GM18861 (cell line): ENCODE results near the gene ADAMTS1.
"Not testable (repeated sequence)": the region's sequence is repeated elsewhere in the genome, so short reads cannot be mapped to it uniquely, and the experiment has no call there.

Experiments
- ATAC-seq: cut with Tn5 transposase; IDR thresholded peaks from one replicate; pipeline ENCODE4 v1.9.1; 2021; ENCODE audit not compliant: unreplicated experiment

Gene ADAMTS1

GRCh38 chr21:26845066-26845758, at the start of gene ADAMTS1:
TSS of gene ADAMTS1 (minus strand) at chr21:26845409. CDS start at chr21:26844954, 455 bp downstream.
- ATAC-seq: no peak

- ATAC-seq: no peak
These were observed 46.9 kb upstream of the ADAMTS1 start for GRCh38 chr21:26892151-26892550.

- ATAC-seq: no peak
These were observed 43.7 kb upstream of the ADAMTS1 start for GRCh38 chr21:26888931-26889330.

- ATAC-seq: no peak
These were observed 43.0 kb upstream of the ADAMTS1 start for GRCh38 chr21:26888256-26888655.

GRCh38 chr21:26887251-26887650, 42.0 kb upstream of the ADAMTS1 start:
- no peak for ATAC-seq

GRCh38 chr21:26884436-26884835, 39.2 kb upstream of the ADAMTS1 start:
- no peak for ATAC-seq

GRCh38 chr21:26883768-26884167, 38.6 kb upstream of the ADAMTS1 start:
- no peak for ATAC-seq

- no peak for ATAC-seq
These were observed 36.5 kb upstream of the ADAMTS1 start for GRCh38 chr21:26881504-26882228.

- no peak for ATAC-seq
These were observed 31.8 kb upstream of the ADAMTS1 start for GRCh38 chr21:26877018-26877417.

- no peak for ATAC-seq
These were observed 29.1 kb upstream of the ADAMTS1 start for GRCh38 chr21:26874347-26874746.

GRCh38 chr21:26865857-26866256, 20.6 kb upstream of the ADAMTS1 start:
- ATAC-seq: no peak

GRCh38 chr21:26856871-26857350, 11.7 kb upstream of the ADAMTS1 start:
- ATAC-seq: not testable (repeated sequence)

GRCh38 chr21:26854695-26855094, 9.5 kb upstream of the ADAMTS1 start:
- not testable (repeated sequence) for ATAC-seq

- no peak for ATAC-seq
These were observed 7.2 kb upstream of the ADAMTS1 start for GRCh38 chr21:26852423-26852822.

- no peak for ATAC-seq
These were observed 6.1 kb upstream of the ADAMTS1 start for GRCh38 chr21:26851109-26851944.

- no peak for ATAC-seq
These were observed 5.0 kb upstream of the ADAMTS1 start for GRCh38 chr21:26850116-26850643.

GRCh38 chr21:26849428-26850115, 4.4 kb upstream of the ADAMTS1 start:
- no peak for ATAC-seq

- no peak for ATAC-seq
These were observed 2.7 kb upstream of the ADAMTS1 start for GRCh38 chr21:26847921-26848320.

- no peak for ATAC-seq
These were observed 1.8 kb upstream of the ADAMTS1 start for GRCh38 chr21:26847002-26847401.

- no peak for ATAC-seq
These were observed 1.1 kb upstream of the ADAMTS1 start for GRCh38 chr21:26846036-26846931.
